Stomach (tissue), 9 donors: ENCODE measurements around the gene TMEM219. TPM values are rescaled to one million over a fixed set of nuclear protein-coding genes. Genes with fewer than 3 reads are reported as not detected.

Experiments
- DNase-seq, 2 donors: peaks; one replicate each; pipeline versions ENCODE4 v3.0.0 to v3.0.0-alpha.2; 2013 to 2019
- H3K27ac ChIP-seq, 5 donors: fragments of 200-600 bp in 4 of 5; sonication (generic) in 4 of 5; one replicate each; pipeline ENCODE4 v1.5.1; 2013 to 2019; ENCODE audit warnings: mild to moderate bottlenecking in 1 of 5, moderate library complexity in 1 of 5
- H3K27me3 ChIP-seq, 3 donors: fragments of 200-600 bp; sonication (generic); one replicate each; pipeline ENCODE4 v1.5.1; 2017 to 2019; ENCODE audit warnings: mixed run types in 1 of 3
- H3K36me3 ChIP-seq, 4 donors: fragments of 200-600 bp; sonication (generic); 1 replicate in 3 of 4; 2 replicates in 1 of 4; pipeline ENCODE4 v1.5.1; 2016 to 2019
- H3K4me1 ChIP-seq, 4 donors: fragments of 200-600 bp; sonication (generic); one replicate each; pipeline ENCODE4 v1.5.1; 2016 to 2019
- H3K4me3 ChIP-seq, 4 donors: fragments of 200-600 bp; sonication (generic) in 3 of 4; one replicate each; pipeline ENCODE4 v1.5.1; 2016 to 2019; ENCODE audit warnings: mild to moderate bottlenecking in 1 of 4
- H3K9me3 ChIP-seq, 4 donors: fragments of 200-600 bp; sonication (generic); one replicate each; pipeline ENCODE4 v1.5.1; 2016 to 2019
- CTCF ChIP-seq, 7 experiments: fragments of 450-650 bp in 4 of 7; fragments of 200-600 bp in 3 of 7; sonication (generic) in 3 of 7; IDR thresholded peaks; one replicate each; pipeline ENCODE4 v1.5.1; 2016 to 2019; ENCODE audit warnings: antibody characterized with exemption in 7 of 7, control low read depth in 2 of 7, mild to moderate bottlenecking in 1 of 7
- EP300 ChIP-seq: sonication (generic); formaldehyde crosslinking; IDR thresholded peaks from one replicate; pipeline ENCODE4 v1.6.1; 2017; ENCODE audit warnings: antibody characterized with exemption
- POLR2A ChIP-seq, 4 donors: fragments of 450-650 bp; IDR thresholded peaks; one replicate each; pipeline ENCODE4 v1.6.1; 2016; ENCODE audit warnings: antibody characterized with exemption in 4 of 4, control low read depth in 2 of 4, mild to moderate bottlenecking in 1 of 4, moderate library complexity in 1 of 4
- POLR2AphosphoS5 ChIP-seq, 3 donors: sonication (generic); formaldehyde crosslinking; IDR thresholded peaks; one replicate each; pipeline ENCODE4 v1.6.1; 2016; ENCODE audit warnings: antibody characterized with exemption in 3 of 3
- WGBS, 5 donors: extraction: QIAGEN DNeasy Blood & Tissue Kit in 3 of 5; methylation state at CpG; one replicate each; pipeline versions ENCODE4 v1.1.5 to v1.1.7; 2013 to 2018; 5-methylcytosine and 5-hydroxymethylcytosine counted together
- intact Hi-C: fragments of 100-400 bp; cut with DNase I; formaldehyde crosslinking; loops from one replicate; pipeline ENCODE4 v1.15.1; 2023; ENCODE audit warnings: low total_unique reads
- polyA plus RNA-seq, 3 donors: library from polyadenylated mRNA; stranded (reverse); fragments of 200-250 nt; gene quantifications; one replicate each; pipeline ENCODE4 v1.2.3, GENCODE V29; 2013
- total RNA-seq, 5 donors: library from RNA; depleted of rRNA; stranded (reverse); fragments of >200 nt; gene quantifications; one replicate each; pipeline versions ENCODE4 v1.1.0 to v1.2.3, GENCODE V29; 2014 to 2016
- donor health status: healthy with polysubstance abuse.
- donor health status: Bipolar disorder and iron deficiency.
- donor health status: healthy.

Gene TMEM219
- total and polyA plus RNA-seq, 8 donors = 32.1 to 286 (median 139) TPM

GRCh38 chr16:29986231-29986630, 24.4 kb downstream of the TMEM219 start:
- no peaks in the 10 kb centered on the region for H3K27me3 ChIP-seq
- 80 to 98% (median 94%) methylated on average over 10 to 20 of the region's 20 CpGs for WGBS, 5 donors
- peaks cover 88 to 100% (median 100%) of the 10 kb centered on the region in 4 donors for H3K36me3 ChIP-seq
- DNase-seq = no peak
- H3K27ac ChIP-seq = no peak overlapping the region
- no peak overlapping the region for H3K4me3 ChIP-seq
- peaks cover 0 to 6% (median 0%) of the 10 kb centered on the region in 4 donors for H3K4me1 ChIP-seq
- TF ChIP-seq EP300 = no peak
- no peak for TF ChIP-seq POLR2A (IDR thresholded peaks at IDR 0.05)
- TF ChIP-seq CTCF (IDR thresholded peaks at IDR 0.05) = no peak
- TF ChIP-seq POLR2AphosphoS5 (IDR thresholded peaks at IDR 0.05) = no peak
- no peaks in the 10 kb centered on the region for H3K9me3 ChIP-seq
- intact Hi-C loops = no loop called here

DNA sequence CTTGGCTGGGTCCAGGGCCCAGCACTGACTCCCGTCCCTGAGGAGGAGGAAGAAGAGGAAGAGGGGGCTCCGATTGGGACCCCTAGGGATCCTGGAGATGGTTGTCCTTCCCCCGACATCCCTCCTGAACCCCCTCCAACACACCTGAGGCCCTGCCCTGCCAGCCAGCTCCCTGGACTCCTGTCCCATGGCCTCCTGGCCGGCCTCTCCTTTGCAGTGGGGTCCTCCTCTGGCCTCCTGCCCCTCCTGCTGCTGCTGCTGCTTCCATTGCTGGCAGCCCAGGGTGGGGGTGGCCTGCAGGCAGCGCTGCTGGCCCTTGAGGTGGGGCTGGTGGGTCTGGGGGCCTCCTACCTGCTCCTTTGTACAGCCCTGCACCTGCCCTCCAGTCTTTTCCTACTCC, 25.1 kb downstream of the TMEM219 start:
- H3K9me3 ChIP-seq = no peaks in the 10 kb centered on the region

GRCh38 chr16:29987371-29988085, 25.6 kb downstream of the TMEM219 start:
- no peak for DNase-seq
- H3K4me3 ChIP-seq = no peak overlapping the region
- H3K27ac ChIP-seq = no peak overlapping the region
- H3K36me3 ChIP-seq = peaks cover 86 to 100% (median 99%) of the 10 kb centered on the region in 4 donors
- WGBS, 5 donors = 86 to 96% (median 92%) methylated on average over 18 to 35 of the region's 35 CpGs
- no peaks in the 10 kb centered on the region for H3K9me3 ChIP-seq
- no peaks in the 10 kb centered on the region for H3K27me3 ChIP-seq
- peaks cover 0 to 6% (median 0%) of the 10 kb centered on the region in 4 donors for H3K4me1 ChIP-seq
- TF ChIP-seq POLR2A (IDR thresholded peaks at IDR 0.05) (no peak), POLR2AphosphoS5 (IDR thresholded peaks at IDR 0.05) (no peak), EP300 (no peak)
- intact Hi-C loops = no loop called here

More for the DNA sequence above, 25.1 kb downstream of the TMEM219 start:
- peaks cover 0 to 6% (median 0%) of the 10 kb centered on the region in 4 donors for H3K4me1 ChIP-seq
- H3K27ac ChIP-seq = no peak overlapping the region
- no peak for DNase-seq
- intact Hi-C loops = no loop called here
- TF ChIP-seq POLR2AphosphoS5 (IDR thresholded peaks at IDR 0.05) (no peak), CTCF (IDR thresholded peaks at IDR 0.05) (no peak), EP300 (no peak)
- no peaks in the 10 kb centered on the region for H3K27me3 ChIP-seq
- no peak overlapping the region for H3K4me3 ChIP-seq
- WGBS, 5 donors = 88 to 100% (median 93%) methylated on average over 2 to 5 of the region's 5 CpGs
- H3K36me3 ChIP-seq = peaks cover 87 to 100% (median 100%) of the 10 kb centered on the region in 4 donors

DNA sequence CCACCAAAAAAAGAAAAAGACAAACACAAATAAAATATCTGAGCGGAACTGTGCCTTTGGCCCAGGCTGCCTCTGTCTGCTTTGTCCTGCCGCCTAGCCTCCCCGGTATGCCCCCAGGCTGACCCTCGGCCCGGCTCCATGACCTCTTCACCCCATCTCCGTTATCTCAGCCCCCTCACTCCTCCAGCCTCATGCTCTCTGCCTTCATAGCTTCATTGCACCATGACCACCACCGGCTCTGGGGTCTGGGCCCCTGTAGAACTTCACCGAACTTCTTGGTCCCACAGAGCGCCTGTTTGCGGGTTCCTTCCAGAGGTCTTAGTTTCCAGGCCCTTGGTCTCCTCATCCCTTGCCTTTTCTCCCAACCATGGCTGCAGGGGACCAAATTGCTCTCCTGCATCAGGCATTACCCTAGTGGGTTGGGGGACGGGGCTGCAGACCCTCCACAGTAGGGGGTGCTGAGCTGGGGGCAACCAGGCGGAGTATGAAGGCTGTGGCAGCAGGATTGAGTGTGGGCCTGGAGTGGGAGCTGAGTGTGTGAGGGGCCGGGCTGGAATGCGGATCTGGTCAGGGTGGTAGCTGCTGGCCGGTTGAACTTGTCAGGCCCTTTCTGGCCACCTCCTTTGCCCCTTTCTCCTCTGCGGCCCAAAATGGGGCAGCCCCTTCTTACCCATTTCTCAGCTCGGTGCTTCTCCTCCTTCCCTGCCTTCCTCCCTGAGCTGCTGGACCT, 26.6 kb downstream of the TMEM219 start:
- TF ChIP-seq POLR2AphosphoS5 (IDR thresholded peaks at IDR 0.05) (no peak), CTCF (IDR thresholded peaks at IDR 0.05) (no peak), POLR2A (IDR thresholded peaks at IDR 0.05) (no peak), EP300 (no peak)
- Histone ChIP-seq H3K4me1 (peaks cover 0 to 10% (median 0%) of the 10 kb centered on the region in 4 donors), H3K4me3 (no peak overlapping the region), H3K9me3 (no peaks in the 10 kb centered on the region), H3K27me3 (no peaks in the 10 kb centered on the region), H3K27ac (no peak overlapping the region), H3K36me3 (peaks cover 86 to 100% (median 99%) of the 10 kb centered on the region in 4 donors)
- 81 to 87% (median 86%) methylated on average over 16 to 17 of the region's 17 CpGs for WGBS, 5 donors
- intact Hi-C loops = no loop called here
- no peak for DNase-seq
